GM12878 (cell line): ENCODE data around the gene ENAH. TPM values are rescaled to one million over a fixed set of nuclear protein-coding genes. Genes with fewer than 3 reads are reported as not detected.

Experiments
- ATAC-seq: fragments of 200-7000 bp; cut with Tn5 transposase; 3 replicates; pipeline ENCODE4 v1.9.1; 2020; ENCODE audit warnings: mild to moderate bottlenecking, moderate library complexity
- BruUV-seq: library from RNA; stranded (reverse); fragments of 400-500 nt; replicated peaks from 2 replicates; lab custom pipeline; 2021; lab: Mats Ljungman, UMichigan
- CTCF ChIA-PET: fragments of 300-600 bp; sonication (Branson Sonifier 250); formaldehyde crosslinking; extraction: SDS; loops from one replicate; lab custom pipeline; 2021; ENCODE audit warnings: inconsistent platforms; lab: Yijun Ruan, JAX
- POLR2A ChIA-PET: fragments of 350-600 bp; formaldehyde crosslinking; extraction: SDS; loops from one replicate; lab custom pipeline; 2021; ENCODE audit warnings: inconsistent platforms; lab: Charles Lee
- RAD21 ChIA-PET: fragments of 300-600 bp; sonication (Branson Sonifier 250); formaldehyde crosslinking; loops from one replicate; lab custom pipeline; 2023; ENCODE audit warnings: antibody characterized with exemption; ENCODE audit not compliant: unreplicated experiment; lab: Charles Lee
- SMC1A ChIA-PET: fragments of 300-600 bp; sonication (Branson Sonifier 250); formaldehyde crosslinking; loops from one replicate; lab custom pipeline; 2023; ENCODE audit not compliant: unreplicated experiment, uncharacterized antibody; lab: Charles Lee
- DNase-seq: peaks from one replicate; pipeline ENCODE4 v3.0.0-alpha.2; 2011; ENCODE audit warnings: low read depth, low spot score
- FAIRE-seq: peaks from 3 replicates; lab custom pipeline; 2011; peaks lifted over from hg19 to GRCh38; lab: Jason Lieb, UNC
- H2AFZ ChIP-seq: 2 replicates; pipeline ENCODE4 v1.6.0; 2011; ENCODE audit warnings: low read depth, low read length, control low read depth; ENCODE audit not compliant: control insufficient read depth
- H3K27ac ChIP-seq: 2 replicates; pipeline ENCODE4 v1.5.1; 2011; ENCODE audit warnings: control low read depth; ENCODE audit not compliant: control insufficient read depth, insufficient read depth
- H3K27me3 ChIP-seq, 2 experiments: replicated peaks in 1 of 2; 2 replicates each; pipeline versions ENCODE4 v1.6.0 to v1.6.1; 2011; ENCODE audit warnings: low read length in 1 of 2; ENCODE audit not compliant: control insufficient read depth in 2 of 2, insufficient read depth in 2 of 2
- H3K36me3 ChIP-seq, 2 experiments: 2 replicates each; pipeline ENCODE4 v1.5.1; 2011; ENCODE audit warnings: low read length in 1 of 2; ENCODE audit not compliant: control insufficient read depth in 2 of 2, insufficient read depth in 2 of 2
- H3K4me1 ChIP-seq: 2 replicates; pipeline ENCODE4 v1.6.1; 2011; ENCODE audit warnings: mild to moderate bottlenecking, low read length, moderate library complexity, mixed read lengths; ENCODE audit not compliant: control insufficient read depth, insufficient read depth
- H3K4me2 ChIP-seq: 2 replicates; pipeline ENCODE4 v1.6.0; 2011; ENCODE audit warnings: control low read depth; ENCODE audit not compliant: control insufficient read depth, insufficient read depth
- H3K4me3 ChIP-seq: fragments of 200-600 bp; sonication (generic); 2 replicates; pipeline ENCODE4 v1.5.1; 2016
- H3K79me2 ChIP-seq: 2 replicates; pipeline ENCODE4 v1.6.0; 2011; ENCODE audit warnings: low read length; ENCODE audit not compliant: control insufficient read depth, insufficient read depth
- H3K9ac ChIP-seq: 2 replicates; pipeline ENCODE4 v1.8.0; 2011; ENCODE audit warnings: low read length, control low read depth, mixed read lengths; ENCODE audit not compliant: control insufficient read depth, insufficient read depth
- H3K9me3 ChIP-seq: replicated peaks from 3 replicates; pipeline ENCODE4 v1.5.1; 2011; ENCODE audit warnings: mild to moderate bottlenecking, low read length; ENCODE audit not compliant: control insufficient read depth, insufficient read depth
- H4K20me1 ChIP-seq: 2 replicates; pipeline ENCODE4 v1.6.0; 2011; ENCODE audit not compliant: control insufficient read depth, insufficient read depth
- BRCA1 ChIP-seq: IDR thresholded peaks from 2 replicates; pipeline ENCODE4 v1.6.1; 2011; ENCODE audit warnings: low read depth, low read length, improper control_type of control experiment
- EZH2 ChIP-seq: IDR thresholded peaks from 2 replicates; pipeline ENCODE4 v1.6.1; 2012; ENCODE audit warnings: low read depth, mild to moderate bottlenecking, control low read depth, inconsistent platforms, low read length, borderline replicate concordance; ENCODE audit not compliant: control insufficient read depth
- FOXM1 ChIP-seq: IDR thresholded peaks from 2 replicates; pipeline ENCODE4 v1.6.1; 2012; ENCODE audit warnings: low read depth, mild to moderate bottlenecking, inconsistent platforms, low read length, moderate library complexity
- LARP7 ChIP-seq: fragments of 450-650 bp; IDR thresholded peaks from 2 replicates; pipeline ENCODE4 v1.6.1; 2017; ENCODE audit warnings: mild to moderate bottlenecking
- MYB ChIP-seq: fragments of 150-350 bp; IDR thresholded peaks from 2 replicates; pipeline ENCODE4 v1.6.1; 2014; ENCODE audit warnings: mild to moderate bottlenecking, low read depth, low read length, borderline replicate concordance
- POLR2AphosphoS2 ChIP-seq: IDR thresholded peaks from 2 replicates; pipeline ENCODE4 v1.6.1; 2011; ENCODE audit warnings: low read depth, mild to moderate bottlenecking, low read length, improper control_type of control experiment, moderate library complexity
- POLR2AphosphoS5 ChIP-seq: IDR thresholded peaks from 2 replicates; pipeline ENCODE4 v1.6.1; 2011; ENCODE audit warnings: mild to moderate bottlenecking, low read length, inconsistent platforms
- SKIL ChIP-seq: fragments of 450-650 bp; IDR thresholded peaks from 2 replicates; pipeline ENCODE4 v1.6.1; 2017; ENCODE audit warnings: mild to moderate bottlenecking, low read depth, inconsistent platforms; ENCODE audit not compliant: poor library complexity, severe bottlenecking
- SMAD5 ChIP-seq: IDR thresholded peaks from 2 replicates; pipeline ENCODE4 v1.6.1; 2016; ENCODE audit warnings: antibody characterized with exemption, low read depth
- STAT1 ChIP-seq: fragments of 450-650 bp; conservative IDR thresholded peaks from 2 replicates; pipeline ENCODE4 v1.6.1; 2014; ENCODE audit warnings: antibody characterized with exemption, mild to moderate bottlenecking
- TAF1 ChIP-seq: IDR thresholded peaks from 2 replicates; pipeline ENCODE4 v1.6.1; 2011; ENCODE audit warnings: mild to moderate bottlenecking, low read depth, low read length, borderline replicate concordance
- TCF12 ChIP-seq: IDR thresholded peaks from 2 replicates; pipeline ENCODE4 v1.6.1; 2011; ENCODE audit warnings: low read depth, mild to moderate bottlenecking, low read length
- ZBTB40 ChIP-seq: fragments of 450-650 bp; IDR thresholded peaks from 2 replicates; pipeline ENCODE4 v1.6.1; 2016; ENCODE audit warnings: mild to moderate bottlenecking, moderate library complexity, borderline replicate concordance
- ZNF622 ChIP-seq: fragments of 450-650 bp; IDR thresholded peaks from 2 replicates; pipeline ENCODE4 v1.6.1; 2017; ENCODE audit warnings: mild to moderate bottlenecking, inconsistent platforms
- WGBS: methylation state at CpG from one replicate; pipeline ENCODE4 v1.1.6; 2016; ENCODE audit warnings: low lambda C conversion rate; ENCODE audit not compliant: insufficient replicate concordance, insufficient coverage; ENCODE audit errors: missing lambda C conversion rate; 5-methylcytosine and 5-hydroxymethylcytosine counted together
- in situ Hi-C: fragments of 300-500 bp; cut with MboI; formaldehyde crosslinking; loops from 9 replicates; pipeline ENCODE4 v1.14.3; 2018; ENCODE audit warnings: mixed read lengths
- intact Hi-C: fragments of 100-400 bp; cut with micrococcal nuclease; formaldehyde crosslinking; loops from one replicate; pipeline ENCODE4 v1.14.2; 2022; ENCODE audit not compliant: unreplicated experiment
- polyA plus RNA-seq, 11 experiments: library from polyadenylated mRNA; depleted of rRNA in 4 of 11; unstranded in 6 of 11; stranded (reverse) in 5 of 11; fragments of >200 nt; fragmentation: Nextera tagmentation in 4 of 11; fragmentation: Illumina TruSeq in 1 of 11; extraction: Ambion mirVana in 4 of 11; extraction: Trizol in 1 of 11; gene quantifications; 1 replicate in 1 of 11; 2 replicates in 10 of 11; pipeline versions ENCODE4 v1.2.1 to v1.2.3, GENCODE V29; 2011 to 2016; ENCODE audit warnings: inconsistent platforms in 2 of 11, missing spikeins in 2 of 11, low read depth in 1 of 11
- total RNA-seq, 4 experiments: library from RNA; depleted of rRNA in 3 of 4; stranded (reverse); fragments of >200 nt in 3 of 4; fragmentation: Illumina TruSeq in 1 of 4; extraction: Trizol in 1 of 4; gene quantifications; 2 replicates each; pipeline versions ENCODE4 v1.2.1 to v1.2.3, GENCODE V29; 2013 to 2021
- TF ChIP-seq, protein P1 (sequence below): fragments of 450-650 bp; IDR thresholded peaks from 2 replicates; pipeline ENCODE4 v1.6.1; 2018; ENCODE audit warnings: borderline replicate concordance, mild to moderate bottlenecking; ENCODE audit not compliant: partially characterized antibody

Gene ENAH
- total and polyA plus RNA-seq, 10 of the 15 experiments (the other 5 are each of a cell fraction or from before 2014, with no cell fraction given) = under 0.01 to 0.62 (median 0.06) TPM; not detected in 5

- ATAC-seq (no peak), DNase-seq (no peak), FAIRE-seq (no peak)
- WGBS = 0% methylated on average over 2 of the region's 2 CpGs
- Histone ChIP-seq H3K79me2 (no peaks in the 10 kb centered on the region), H3K27ac (no peak overlapping the region), H3K9ac (no peak overlapping the region), H3K4me1 (no peaks in the 10 kb centered on the region), H2AFZ (no peak overlapping the region), H3K9me3 (no peaks in the 10 kb centered on the region), H3K4me3 (no peak overlapping the region), H3K27me3 (no peaks in the 10 kb centered on the region; a peak in 1 of 4 replicates), H3K36me3 (no peaks in the 10 kb centered on the region), H4K20me1 (no peaks in the 10 kb centered on the region), H3K4me2 (no peak overlapping the region)
- BruUV-seq = no TSS peak
- ChIA-PET CTCF (interaction anchor here (0.6 to 1.0 kb wide), 2 partner anchors 17 to 97 kb away, joined by 3 to 4 read pairs; no protein-coding TSS in a partner anchor), SMC1A (no interaction called here), RAD21 (no interaction called here), POLR2A (no interaction called here)
- intact Hi-C loops (no loop called here), in situ Hi-C loops (no loop called here)
- TF ChIP-seq LARP7 (no peak), POLR2AphosphoS2 (no peak), MYB (no peak), POLR2AphosphoS5 (no peak), EZH2 (no peak), BRCA1 (no peak), SMAD5 (no peak), TAF1 (no peak), ZNF622 (no peak), SKIL (no peak), FOXM1 (no peak), TCF12 (no peak), ZBTB40 (no peak), STAT1 (no peak)
- TF ChIP-seq, protein P1, sequence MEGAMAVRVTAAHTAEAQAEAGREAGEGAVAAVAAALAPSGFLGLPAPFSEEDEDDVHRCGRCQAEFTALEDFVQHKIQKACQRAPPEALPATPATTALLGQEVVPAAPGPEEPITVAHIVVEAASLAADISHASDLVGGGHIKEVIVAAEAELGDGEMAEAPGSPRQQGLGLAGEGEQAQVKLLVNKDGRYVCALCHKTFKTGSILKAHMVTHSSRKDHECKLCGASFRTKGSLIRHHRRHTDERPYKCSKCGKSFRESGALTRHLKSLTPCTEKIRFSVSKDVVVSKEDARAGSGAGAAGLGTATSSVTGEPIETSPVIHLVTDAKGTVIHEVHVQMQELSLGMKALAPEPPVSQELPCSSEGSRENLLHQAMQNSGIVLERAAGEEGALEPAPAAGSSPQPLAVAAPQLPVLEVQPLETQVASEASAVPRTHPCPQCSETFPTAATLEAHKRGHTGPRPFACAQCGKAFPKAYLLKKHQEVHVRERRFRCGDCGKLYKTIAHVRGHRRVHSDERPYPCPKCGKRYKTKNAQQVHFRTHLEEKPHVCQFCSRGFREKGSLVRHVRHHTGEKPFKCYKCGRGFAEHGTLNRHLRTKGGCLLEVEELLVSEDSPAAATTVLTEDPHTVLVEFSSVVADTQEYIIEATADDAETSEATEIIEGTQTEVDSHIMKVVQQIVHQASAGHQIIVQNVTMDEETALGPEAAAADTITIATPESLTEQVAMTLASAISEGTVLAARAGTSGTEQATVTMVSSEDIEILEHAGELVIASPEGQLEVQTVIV = no peak
These were observed 75.7 kb downstream of the ENAH start for GRCh38 chr1:225577241-225577640.
